ENCODE data around the gene MEX3D.

- no peak for TF ChIP-seq POLR2A (IDR thresholded peaks at IDR 0.05)
- no peak for TF ChIP-seq POLR2AphosphoS5 (IDR thresholded peaks at IDR 0.05)
- TF ChIP-seq CTCF (IDR thresholded peaks at IDR 0.05): no peak
- no peak for TF ChIP-seq EP300 (IDR thresholded peaks at IDR 0.05; ENCODE audit: low read depth)
Observed at GRCh38 chr19:1567848-1568227, 287 bp downstream of the MEX3D start.
